ENCODE measurements around the gene ELOB. TPM values are rescaled to one million over a fixed set of nuclear protein-coding genes. Genes with fewer than 3 reads are reported as not detected.

The ELOB gene
- total and polyA plus RNA-seq, 4 donors = 136 to 660 (median 517) TPM

- Histone ChIP-seq H3K9me3 (ENCODE audit: control insufficient read depth, insufficient read depth, low read length) (no peaks in the 10 kb centered on the region), H3K27ac (ENCODE audit: low read depth, low read length) (no peak overlapping the region)
- whole genome bisulfite sequencing (ENCODE audit: insufficient coverage) = 97% methylated on average over 9 of the region's 9 CpGs
Measured at GRCh38 chr16:2764718-2765117, 12.4 kb downstream of the ELOB start.

GRCh38 chr16:2763173-2763572 lies 13.9 kb downstream of the ELOB start:
- no peaks in the 10 kb centered on the region for H3K4me1 ChIP-seq (ENCODE audit: control insufficient read depth, insufficient read depth, low read length)
- WGBS (ENCODE audit: insufficient coverage) = 100% methylated on average over 6 of the region's 6 CpGs
- H3K4me3 ChIP-seq (ENCODE audit: low read depth, low read length) = no peak overlapping the region
- no peaks in the 10 kb centered on the region for H3K9me3 ChIP-seq (ENCODE audit: control insufficient read depth, insufficient read depth, low read length)
- no peak for DNase-seq (ENCODE audit: low read depth in 4 of 6, low spot score in 6 of 6)
- H3K36me3 ChIP-seq (ENCODE audit: control insufficient read depth, insufficient read depth, low read length) = peaks cover 93% of the 10 kb centered on the region
- no peaks in the 10 kb centered on the region for H3K27me3 ChIP-seq (ENCODE audit: control insufficient read depth, insufficient read depth, low read length)
- H3K27ac ChIP-seq (ENCODE audit: low read depth, low read length) = no peak overlapping the region

More at GRCh38 chr16:2764718-2765117, 12.4 kb downstream of the ELOB start:
- Histone ChIP-seq H3K4me3 (ENCODE audit: low read depth, low read length) (no peak overlapping the region), H3K36me3 (ENCODE audit: control insufficient read depth, insufficient read depth, low read length) (peaks cover 93% of the 10 kb centered on the region), H3K27me3 (ENCODE audit: control insufficient read depth, insufficient read depth, low read length) (no peaks in the 10 kb centered on the region), H3K4me1 (ENCODE audit: control insufficient read depth, insufficient read depth, low read length) (no peaks in the 10 kb centered on the region)
- DNase-seq (ENCODE audit: low read depth in 4 of 6, low spot score in 6 of 6) = no peak

GRCh38 chr16:2762711-2763110 lies 14.4 kb downstream of the ELOB start:
- peaks cover 93% of the 10 kb centered on the region for H3K36me3 ChIP-seq (ENCODE audit: control insufficient read depth, insufficient read depth, low read length)
- no peak overlapping the region for H3K27ac ChIP-seq (ENCODE audit: low read depth, low read length)
- WGBS (ENCODE audit: insufficient coverage) = 98% methylated on average over 13 of the region's 13 CpGs
- no peak overlapping the region for H3K4me3 ChIP-seq (ENCODE audit: low read depth, low read length)
- H3K4me1 ChIP-seq (ENCODE audit: control insufficient read depth, insufficient read depth, low read length) = no peaks in the 10 kb centered on the region
- H3K27me3 ChIP-seq (ENCODE audit: control insufficient read depth, insufficient read depth, low read length) = no peaks in the 10 kb centered on the region
- no peaks in the 10 kb centered on the region for H3K9me3 ChIP-seq (ENCODE audit: control insufficient read depth, insufficient read depth, low read length)
- DNase-seq (ENCODE audit: low read depth in 4 of 6, low spot score in 6 of 6) = no peak

GRCh38 chr16:2761886-2762583 lies 15.0 kb downstream of the ELOB start:
- Histone ChIP-seq H3K27me3 (ENCODE audit: control insufficient read depth, insufficient read depth, low read length) (no peaks in the 10 kb centered on the region), H3K4me3 (ENCODE audit: low read depth, low read length) (no peak overlapping the region), H3K27ac (ENCODE audit: low read depth, low read length) (no peak overlapping the region), H3K36me3 (ENCODE audit: control insufficient read depth, insufficient read depth, low read length) (peaks cover 93% of the 10 kb centered on the region), H3K9me3 (ENCODE audit: control insufficient read depth, insufficient read depth, low read length) (no peaks in the 10 kb centered on the region), H3K4me1 (ENCODE audit: control insufficient read depth, insufficient read depth, low read length) (peaks cover 3% of the 10 kb centered on the region)
- over 99% methylated on average over 41 of the region's 42 CpGs for WGBS (ENCODE audit: insufficient coverage)
- DNase-seq (ENCODE audit: low read depth in 4 of 6, low spot score in 6 of 6) = no peak

GRCh38 chr16:2761472-2761871 lies 15.6 kb downstream of the ELOB start:
- Histone ChIP-seq H3K4me1 (ENCODE audit: control insufficient read depth, insufficient read depth, low read length) (peaks cover 5% of the 10 kb centered on the region), H3K27ac (ENCODE audit: low read depth, low read length) (no peak overlapping the region), H3K9me3 (ENCODE audit: control insufficient read depth, insufficient read depth, low read length) (no peaks in the 10 kb centered on the region), H3K27me3 (ENCODE audit: control insufficient read depth, insufficient read depth, low read length) (no peaks in the 10 kb centered on the region), H3K4me3 (ENCODE audit: low read depth, low read length) (no peak overlapping the region), H3K36me3 (ENCODE audit: control insufficient read depth, insufficient read depth, low read length) (peaks cover 93% of the 10 kb centered on the region)
- WGBS (ENCODE audit: insufficient coverage) = 98% methylated on average over 9 of the region's 10 CpGs
- DNase-seq (ENCODE audit: low read depth in 4 of 6, low spot score in 6 of 6) = no peak

- no peak overlapping the region for H3K27ac ChIP-seq (ENCODE audit: low read depth, low read length)
- H3K4me1 ChIP-seq (ENCODE audit: control insufficient read depth, insufficient read depth, low read length) = peaks cover 18% of the 10 kb centered on the region
- DNase-seq (ENCODE audit: low read depth in 4 of 6, low spot score in 6 of 6) = no peak
- H3K9me3 ChIP-seq (ENCODE audit: control insufficient read depth, insufficient read depth, low read length) = no peaks in the 10 kb centered on the region
- no peaks in the 10 kb centered on the region for H3K27me3 ChIP-seq (ENCODE audit: control insufficient read depth, insufficient read depth, low read length)
- H3K4me3 ChIP-seq (ENCODE audit: low read depth, low read length) = no peak overlapping the region
- WGBS (ENCODE audit: insufficient coverage) = 97% methylated on average over 9 of the region's 11 CpGs
- H3K36me3 ChIP-seq (ENCODE audit: control insufficient read depth, insufficient read depth, low read length) = peaks cover 65% of the 10 kb centered on the region
Measured at GRCh38 chr16:2757344-2757743, 19.7 kb downstream of the ELOB start.

- Histone ChIP-seq H3K27me3 (ENCODE audit: control insufficient read depth, insufficient read depth, low read length) (no peaks in the 10 kb centered on the region), H3K9me3 (ENCODE audit: control insufficient read depth, insufficient read depth, low read length) (no peaks in the 10 kb centered on the region), H3K4me3 (ENCODE audit: low read depth, low read length) (no peak overlapping the region), H3K36me3 (ENCODE audit: control insufficient read depth, insufficient read depth, low read length) (peaks cover 56% of the 10 kb centered on the region), H3K4me1 (ENCODE audit: control insufficient read depth, insufficient read depth, low read length) (peaks cover 27% of the 10 kb centered on the region), H3K27ac (ENCODE audit: low read depth, low read length) (no peak overlapping the region)
- DNase-seq (ENCODE audit: low read depth in 4 of 6, low spot score in 6 of 6) = no peak
- WGBS (ENCODE audit: insufficient coverage) = 92% methylated on average over 28 of the region's 30 CpGs
Measured at GRCh38 chr16:2756288-2757015, 20.6 kb downstream of the ELOB start.

GRCh38 chr16:2755158-2755557 lies 21.9 kb downstream of the ELOB start:
- DNase-seq (ENCODE audit: low read depth in 4 of 6, low spot score in 6 of 6) = no peak
- Histone ChIP-seq H3K4me3 (ENCODE audit: low read depth, low read length) (no peak overlapping the region), H3K4me1 (ENCODE audit: control insufficient read depth, insufficient read depth, low read length) (peaks cover 34% of the 10 kb centered on the region), H3K9me3 (ENCODE audit: control insufficient read depth, insufficient read depth, low read length) (no peaks in the 10 kb centered on the region), H3K27ac (ENCODE audit: low read depth, low read length) (no peak overlapping the region), H3K36me3 (ENCODE audit: control insufficient read depth, insufficient read depth, low read length) (peaks cover 48% of the 10 kb centered on the region), H3K27me3 (ENCODE audit: control insufficient read depth, insufficient read depth, low read length) (no peaks in the 10 kb centered on the region)
- WGBS (ENCODE audit: insufficient coverage) = 63% methylated on average over 3 of the region's 3 CpGs

GRCh38 chr16:2753733-2754020 lies 23.4 kb downstream of the ELOB start:
- no peak for DNase-seq (ENCODE audit: low read depth in 4 of 6, low spot score in 6 of 6)
- no CpG with 5 or more reads among the region's 7 CpGs for WGBS (ENCODE audit: insufficient coverage)
- H3K4me1 ChIP-seq (ENCODE audit: control insufficient read depth, insufficient read depth, low read length) = peaks cover 34% of the 10 kb centered on the region

More at GRCh38 chr16:2753733-2754020, 23.4 kb downstream of the ELOB start:
- Histone ChIP-seq H3K27me3 (ENCODE audit: control insufficient read depth, insufficient read depth, low read length) (no peaks in the 10 kb centered on the region), H3K36me3 (ENCODE audit: control insufficient read depth, insufficient read depth, low read length) (peaks cover 42% of the 10 kb centered on the region), H3K4me3 (ENCODE audit: low read depth, low read length) (peak overlapping the region; percentile 95), H3K27ac (ENCODE audit: low read depth, low read length) (peak overlapping the region; percentile 98), H3K9me3 (ENCODE audit: control insufficient read depth, insufficient read depth, low read length) (no peaks in the 10 kb centered on the region)
